Keratinocyte (primary cell): ENCODE data around the gene SH3BGRL. TPM values are rescaled to one million over a fixed set of nuclear protein-coding genes. Genes with fewer than 3 reads are reported as not detected.

Experiments used
- DNase-seq: peaks from one replicate; pipeline ENCODE4 v3.0.0-alpha.2; 2011; ENCODE audit warnings: low read depth, missing footprints, low spot score
- FAIRE-seq: peaks from 2 replicates; lab custom pipeline; 2011; peaks lifted over from hg19 to GRCh38; lab: Jason Lieb, UNC
- H2AFZ ChIP-seq: 2 replicates; pipeline ENCODE4 v1.6.0; 2012; ENCODE audit warnings: low read length, control low read depth, inconsistent platforms; ENCODE audit not compliant: control insufficient read depth
- H3K27ac ChIP-seq: 2 replicates; pipeline ENCODE4 v1.5.1; 2011; ENCODE audit warnings: low read length; ENCODE audit not compliant: control insufficient read depth, insufficient read depth
- H3K27me3 ChIP-seq: 3 replicates; pipeline ENCODE4 v1.6.0; 2011; ENCODE audit warnings: low read length; ENCODE audit not compliant: control insufficient read depth, insufficient read depth; ENCODE audit errors: extremely low read depth
- H3K36me3 ChIP-seq, 2 experiments: 2 replicates in 1 of 2; 3 replicates in 1 of 2; pipeline ENCODE4 v1.5.1; 2011; ENCODE audit warnings: low read length in 2 of 2, mild to moderate bottlenecking in 1 of 2; ENCODE audit not compliant: control insufficient read depth in 2 of 2, insufficient read depth in 2 of 2; ENCODE audit errors: extremely low read depth in 1 of 2
- H3K4me1 ChIP-seq: 3 replicates; pipeline ENCODE4 v1.5.1; 2011; ENCODE audit warnings: low read length; ENCODE audit not compliant: control insufficient read depth, insufficient read depth; ENCODE audit errors: extremely low read depth
- H3K4me2 ChIP-seq: 3 replicates; pipeline ENCODE4 v1.6.0; 2011; ENCODE audit warnings: low read depth, low read length; ENCODE audit not compliant: control insufficient read depth, insufficient read depth; ENCODE audit errors: extremely low read depth
- H3K4me3 ChIP-seq, 3 experiments: fragments of 200-600 bp in 1 of 3; sonication (generic) in 1 of 3; 2 replicates in 2 of 3; 3 replicates in 1 of 3; pipeline ENCODE4 v1.5.1; 2011 to 2016; ENCODE audit warnings: low read length in 3 of 3, mild to moderate bottlenecking in 3 of 3, control low read depth in 2 of 3, inconsistent platforms in 1 of 3, low read depth in 1 of 3, mixed read lengths in 1 of 3, mixed run types in 1 of 3, moderate library complexity in 1 of 3; ENCODE audit not compliant: control insufficient read depth in 2 of 3, insufficient read depth in 2 of 3; ENCODE audit errors: extremely low read depth in 1 of 3
- H3K79me2 ChIP-seq: 2 replicates; pipeline ENCODE4 v1.6.0; 2012; ENCODE audit warnings: low read length; ENCODE audit not compliant: control insufficient read depth, insufficient read depth
- H3K9ac ChIP-seq: 3 replicates; pipeline ENCODE4 v1.6.0; 2011; ENCODE audit warnings: low read length; ENCODE audit not compliant: control insufficient read depth, insufficient read depth; ENCODE audit errors: extremely low read depth
- H3K9me1 ChIP-seq: 3 replicates; pipeline ENCODE4 v1.6.0; 2011; ENCODE audit warnings: low read length; ENCODE audit not compliant: control insufficient read depth, insufficient read depth; ENCODE audit errors: extremely low read depth
- H3K9me3 ChIP-seq: 2 replicates; pipeline ENCODE4 v1.5.1; 2012; ENCODE audit warnings: low read depth, low read length; ENCODE audit not compliant: control insufficient read depth
- H4K20me1 ChIP-seq: 3 replicates; pipeline ENCODE4 v1.6.0; 2011; ENCODE audit warnings: low read length; ENCODE audit not compliant: control insufficient read depth, insufficient read depth; ENCODE audit errors: extremely low read depth
- EZH2 ChIP-seq: IDR thresholded peaks from one replicate; pipeline ENCODE4 v1.6.1; 2012; ENCODE audit warnings: inconsistent platforms, mild to moderate bottlenecking, low read length, moderate library complexity
- dilution Hi-C: fragments of 300-500 bp; cut with MboI; formaldehyde crosslinking; loops from one replicate; pipeline ENCODE4 v1.7.0; 2020; ENCODE audit warnings: low sequenced_read_pairs; ENCODE audit not compliant: extremely low pct_ligation_motif_present
- polyA plus RNA-seq, 5 experiments: library from polyadenylated mRNA; depleted of rRNA in 3 of 5; stranded (reverse) in 3 of 5; stranded (forward) in 1 of 5; unstranded in 1 of 5; fragments of >200 nt; gene quantifications; 1 replicate in 1 of 5; 2 replicates in 3 of 5; 3 replicates in 1 of 5; pipeline versions ENCODE4 v1.2.1 to v1.2.3, GENCODE V29; 2011 to 2012; ENCODE audit warnings: missing spikeins in 2 of 5, low read depth in 1 of 5, low replicate concordance in 1 of 5
- TF ChIP-seq, protein P1 (sequence below), 3 experiments: IDR thresholded peaks in 1 of 3; conservative IDR thresholded peaks in 1 of 3; optimal IDR thresholded peaks in 1 of 3; 2 replicates in 2 of 3; 3 replicates in 1 of 3; pipeline versions ENCODE3 to v1.5.1; 2011; ENCODE audit warnings: low read length in 3 of 3, mild to moderate bottlenecking in 3 of 3, moderate library complexity in 2 of 3, control low read depth in 1 of 3, inconsistent platforms in 1 of 3; ENCODE audit not compliant: insufficient read depth in 2 of 3; ENCODE audit errors: extremely low read depth in 1 of 3

SH3BGRL gene
- polyA plus RNA-seq, 1 donor (not counting 4 experiments of a cell fraction or from before 2014, with no cell fraction given) = 82.4 TPM

DNA sequence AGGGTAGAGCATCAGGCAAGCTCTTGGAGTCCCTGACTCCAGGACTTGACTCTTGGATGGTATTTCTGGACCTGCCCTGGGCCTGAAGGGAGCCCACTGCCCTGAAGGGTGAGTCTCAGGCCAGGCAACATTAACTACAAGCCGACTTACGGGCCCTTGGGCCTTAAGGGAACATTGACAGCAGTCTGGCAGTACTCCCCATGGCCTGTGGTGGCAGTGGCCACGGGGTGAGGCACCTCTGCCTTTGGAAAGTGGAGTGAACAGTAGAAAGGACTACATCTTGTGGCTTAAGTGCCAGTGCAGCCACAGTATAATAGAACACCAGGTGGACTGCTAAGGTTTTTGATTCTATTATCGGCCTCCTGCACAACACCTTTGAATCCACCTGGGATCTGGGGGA is 36.3 kb downstream of the SH3BGRL start:
- H3K9me3 ChIP-seq = peaks cover 4% of the 10 kb centered on the region
- no peak overlapping the region for H3K9ac ChIP-seq
- H3K4me3 ChIP-seq = no peak overlapping the region
- H3K9me1 ChIP-seq = no peaks in the 10 kb centered on the region
- DNase-seq (no peak), FAIRE-seq (no peak)
- no peak overlapping the region for H3K4me2 ChIP-seq
- no peak overlapping the region for H3K27ac ChIP-seq
- TF ChIP-seq, protein P1, sequence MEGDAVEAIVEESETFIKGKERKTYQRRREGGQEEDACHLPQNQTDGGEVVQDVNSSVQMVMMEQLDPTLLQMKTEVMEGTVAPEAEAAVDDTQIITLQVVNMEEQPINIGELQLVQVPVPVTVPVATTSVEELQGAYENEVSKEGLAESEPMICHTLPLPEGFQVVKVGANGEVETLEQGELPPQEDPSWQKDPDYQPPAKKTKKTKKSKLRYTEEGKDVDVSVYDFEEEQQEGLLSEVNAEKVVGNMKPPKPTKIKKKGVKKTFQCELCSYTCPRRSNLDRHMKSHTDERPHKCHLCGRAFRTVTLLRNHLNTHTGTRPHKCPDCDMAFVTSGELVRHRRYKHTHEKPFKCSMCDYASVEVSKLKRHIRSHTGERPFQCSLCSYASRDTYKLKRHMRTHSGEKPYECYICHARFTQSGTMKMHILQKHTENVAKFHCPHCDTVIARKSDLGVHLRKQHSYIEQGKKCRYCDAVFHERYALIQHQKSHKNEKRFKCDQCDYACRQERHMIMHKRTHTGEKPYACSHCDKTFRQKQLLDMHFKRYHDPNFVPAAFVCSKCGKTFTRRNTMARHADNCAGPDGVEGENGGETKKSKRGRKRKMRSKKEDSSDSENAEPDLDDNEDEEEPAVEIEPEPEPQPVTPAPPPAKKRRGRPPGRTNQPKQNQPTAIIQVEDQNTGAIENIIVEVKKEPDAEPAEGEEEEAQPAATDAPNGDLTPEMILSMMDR (optimal IDR thresholded peaks at IDR 0.05 in 1 of 3, IDR thresholded peaks at IDR 0.05 in 1 of 3, conservative IDR thresholded peaks at IDR 0.05 in 1 of 3; ENCODE audit: extremely low read depth in 1 of 3, insufficient read depth in 2 of 3, low read length in 3 of 3) = no peak
- no peak for TF ChIP-seq EZH2
- no peaks in the 10 kb centered on the region for H3K4me1 ChIP-seq
- no peak overlapping the region for H2AFZ ChIP-seq
- H3K27me3 ChIP-seq = no peaks in the 10 kb centered on the region
- H4K20me1 ChIP-seq = no peaks in the 10 kb centered on the region
- H3K36me3 ChIP-seq = no peaks in the 10 kb centered on the region
- dilution Hi-C loops = no loop called here
- H3K79me2 ChIP-seq = no peaks in the 10 kb centered on the region

DNA sequence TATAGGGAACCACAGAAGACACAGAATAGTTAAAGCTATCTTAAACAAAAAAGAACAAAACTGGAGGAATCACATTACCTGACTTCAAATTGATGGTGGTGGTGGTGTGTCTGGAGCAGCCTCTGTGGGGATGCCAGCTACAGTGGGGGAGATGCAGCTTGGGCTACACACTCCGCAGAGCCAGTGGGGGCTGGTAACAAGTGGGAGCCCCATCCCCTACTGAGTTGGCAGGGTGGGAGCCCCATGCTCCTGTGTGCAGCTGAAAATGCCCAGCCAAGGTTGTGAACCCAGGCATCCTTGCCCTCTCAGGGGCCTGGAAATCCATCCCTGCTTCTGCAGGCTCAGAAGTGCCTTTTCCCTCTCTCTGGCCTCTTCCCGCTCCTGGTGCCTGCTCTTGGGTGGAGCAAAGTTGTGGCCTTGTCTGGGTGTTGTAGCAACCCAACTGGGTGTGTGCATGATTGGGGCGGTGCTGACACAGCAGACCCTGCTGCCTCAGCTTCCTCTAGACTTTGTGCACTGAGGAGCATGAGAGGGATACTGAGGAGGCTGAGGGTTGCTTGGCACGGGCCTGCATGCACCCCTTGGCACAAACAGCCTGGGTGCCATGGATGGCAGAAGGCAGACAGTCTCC is 38.9 kb downstream of the SH3BGRL start:
- Histone ChIP-seq H3K4me3 (no peak overlapping the region), H3K79me2 (no peaks in the 10 kb centered on the region), H2AFZ (no peak overlapping the region), H4K20me1 (no peaks in the 10 kb centered on the region), H3K9ac (no peak overlapping the region), H3K27me3 (no peaks in the 10 kb centered on the region), H3K4me1 (peaks cover 3% of the 10 kb centered on the region), H3K27ac (no peak overlapping the region), H3K4me2 (no peak overlapping the region), H3K9me1 (no peaks in the 10 kb centered on the region), H3K36me3 (no peaks in the 10 kb centered on the region), H3K9me3 (peaks cover 4% of the 10 kb centered on the region)
- FAIRE-seq = no peak
- dilution Hi-C loops = no loop called here
- no peak for TF ChIP-seq EZH2
- TF ChIP-seq, protein P1 (optimal IDR thresholded peaks at IDR 0.05 in 1 of 3, IDR thresholded peaks at IDR 0.05 in 1 of 3, conservative IDR thresholded peaks at IDR 0.05 in 1 of 3; ENCODE audit: extremely low read depth in 1 of 3, insufficient read depth in 2 of 3, low read length in 3 of 3) = no peak
- DNase-seq = no peak
